Midbrain (tissue), 1 donor: ENCODE data around the gene POLA1.

Experiments
- DNase-seq: peaks from one replicate; lab custom pipeline; 2025; lab: John Stamatoyannopoulos, UW

POLA1 gene

DNA sequence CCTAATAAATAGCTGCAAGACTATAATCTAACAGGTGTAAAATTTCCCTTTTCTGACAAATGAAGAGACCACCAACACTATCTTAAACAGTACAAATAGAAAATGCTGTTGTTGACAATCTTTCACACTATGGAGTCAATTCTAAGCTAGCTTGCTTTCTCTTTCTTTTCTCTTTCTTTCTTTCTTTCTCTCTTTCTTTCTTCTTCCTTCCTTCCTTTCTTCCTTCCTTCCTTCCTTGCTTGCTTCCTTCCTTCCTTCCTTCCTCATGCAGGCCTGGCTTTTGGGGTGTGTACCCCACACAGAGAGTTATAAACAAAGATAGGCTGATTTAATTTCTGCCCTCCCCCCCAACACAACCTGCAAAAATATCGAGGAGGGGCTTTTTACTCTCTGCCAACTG lies 330.2 kb downstream of the POLA1 start:
- DNase-seq: no peak

DNA sequence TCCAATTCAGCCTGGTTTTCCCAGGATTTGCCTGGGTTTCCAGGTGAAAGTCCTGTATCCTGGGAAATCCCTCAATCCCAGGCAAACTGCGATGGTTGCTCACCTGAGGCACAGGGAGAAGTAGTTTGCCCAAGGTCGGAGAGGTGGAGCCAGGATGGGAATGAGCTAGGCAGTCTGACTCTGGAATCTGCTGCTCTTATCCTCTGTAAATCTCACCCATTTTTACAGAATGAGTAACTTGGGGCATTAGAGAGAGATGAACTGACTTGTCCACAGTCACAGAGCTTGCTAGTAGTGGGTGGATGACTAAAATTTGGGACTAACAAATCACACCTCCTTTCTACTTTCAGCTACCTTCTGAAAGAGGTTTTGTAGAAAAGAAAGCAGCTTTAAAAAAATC lies 331.9 kb downstream of the POLA1 start:
- DNase-seq: no peak

DNA sequence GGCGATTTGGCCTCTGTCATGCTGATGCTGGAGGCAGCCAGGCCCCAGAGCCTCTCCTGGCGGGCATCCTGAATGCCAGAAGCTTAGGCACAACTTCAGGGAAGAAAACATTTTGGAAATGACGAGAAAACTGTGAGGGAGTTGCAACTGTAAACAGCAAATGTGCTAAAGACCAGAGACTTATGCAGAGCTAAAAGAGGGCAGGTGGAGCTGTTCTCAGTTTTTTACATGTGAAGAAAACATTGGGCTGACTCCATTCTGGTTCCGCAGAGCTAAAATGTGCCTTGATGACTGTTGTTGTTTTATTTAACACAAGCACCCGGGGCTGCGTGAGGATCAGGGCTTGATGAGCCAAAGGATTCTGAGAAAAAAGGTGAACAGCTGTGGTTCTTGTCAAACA lies 332.9 kb downstream of the POLA1 start:
- DNase-seq: no peak

DNA sequence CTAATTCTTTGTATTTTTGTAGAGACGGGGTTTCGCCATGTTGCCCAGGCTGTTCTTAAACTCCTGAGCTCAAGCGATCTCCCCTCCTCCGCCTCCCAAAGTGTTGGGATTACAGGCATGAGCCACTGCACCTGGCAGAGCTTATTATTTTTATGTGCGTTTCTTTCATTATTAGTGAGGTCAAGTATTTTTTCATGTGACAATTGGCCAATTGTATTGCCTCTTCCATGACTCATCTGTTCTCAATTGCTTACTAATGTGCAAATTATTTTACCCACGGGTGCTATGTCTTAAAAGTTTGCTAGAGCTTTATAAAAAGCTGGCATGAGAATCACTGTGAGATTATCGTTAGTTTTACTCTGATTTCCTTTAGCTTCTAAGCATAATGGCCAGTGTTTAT lies 335.0 kb downstream of the POLA1 start:
- no peak for DNase-seq

DNA sequence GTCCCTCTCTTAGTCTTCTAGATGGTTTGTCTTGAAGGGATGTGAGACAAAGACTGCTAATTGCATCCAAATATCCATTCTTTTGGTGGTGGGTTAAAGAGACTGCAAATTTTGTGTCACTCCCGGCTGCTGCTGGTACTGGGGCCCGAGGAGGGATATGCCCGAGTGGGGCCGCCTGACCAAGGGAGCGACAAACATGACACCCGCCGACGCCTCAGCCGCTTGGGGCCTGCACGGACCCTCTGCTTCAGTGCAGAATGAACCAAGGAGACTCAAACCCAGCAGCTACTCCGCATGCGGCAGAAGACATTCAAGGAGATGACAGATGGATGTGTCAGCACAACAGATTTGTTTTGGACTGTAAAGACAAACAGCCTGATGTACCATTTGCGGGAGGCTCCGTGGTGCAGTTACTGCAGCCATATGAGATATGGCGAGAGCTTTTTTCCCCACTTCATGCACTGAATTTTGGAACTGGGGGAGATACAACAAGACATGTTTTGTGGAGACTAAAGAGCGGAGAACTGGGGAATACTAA lies 335.6 kb downstream of the POLA1 start:
- no peak for DNase-seq

DNA sequence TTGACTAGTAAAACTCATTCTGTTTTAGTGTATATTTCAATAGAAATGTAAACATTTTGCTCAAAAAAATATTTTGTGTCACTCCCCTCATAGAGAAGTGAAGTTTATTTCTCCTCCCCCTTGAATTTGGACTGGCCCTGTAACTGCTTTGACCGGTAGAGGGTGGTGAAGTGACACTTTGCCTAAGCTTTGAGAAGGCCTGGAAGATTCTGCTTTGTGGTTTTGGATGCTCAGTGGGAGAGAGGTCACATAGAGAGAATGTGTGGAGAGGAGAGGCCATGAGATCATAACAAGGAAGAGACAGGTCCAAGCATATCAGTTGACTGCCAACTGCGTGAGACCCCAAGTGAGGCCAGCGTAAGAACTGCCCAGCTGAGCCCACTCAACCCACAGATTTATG lies 341.2 kb downstream of the POLA1 start:
- no peak for DNase-seq

DNA sequence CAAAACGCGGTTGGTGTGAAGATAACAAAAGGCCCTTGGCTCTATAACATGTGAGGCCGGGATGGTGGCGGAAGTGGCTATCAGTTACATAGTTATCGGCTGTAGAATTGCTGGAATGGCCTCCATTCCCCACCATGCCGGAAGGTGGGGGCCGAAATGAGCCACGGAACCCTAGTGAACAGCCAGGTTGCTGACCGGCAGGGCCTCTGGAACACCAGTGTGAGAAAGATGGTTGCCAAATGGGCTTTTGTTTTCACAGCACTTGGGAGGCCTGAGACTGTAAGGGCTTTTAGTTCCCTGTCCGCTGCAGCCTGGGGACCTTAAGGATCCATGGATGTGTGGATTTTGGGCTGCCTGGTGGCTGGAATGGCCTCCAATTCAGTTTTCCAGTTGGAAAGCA lies 345.3 kb downstream of the POLA1 start:
- no peak for DNase-seq

DNA sequence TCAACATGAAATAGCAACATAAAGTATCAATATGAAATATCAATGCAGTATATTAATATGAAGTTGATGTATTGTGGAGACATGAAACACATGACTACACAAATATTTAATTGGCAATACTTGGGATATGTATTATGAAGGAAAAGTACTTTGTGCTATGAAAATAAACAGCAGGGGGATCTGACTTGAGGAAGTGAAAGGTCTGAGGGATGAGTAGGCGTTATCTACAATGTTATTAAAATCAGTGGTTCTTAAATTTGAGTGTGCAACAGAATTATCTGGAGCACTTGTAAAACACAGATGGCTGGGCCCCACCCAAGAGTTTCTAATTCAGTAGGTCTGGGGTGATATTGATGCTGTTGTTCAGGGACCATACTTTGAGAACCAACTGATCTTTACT lies 349.5 kb downstream of the POLA1 start:
- no peak for DNase-seq
